Fibroblast of mammary gland (primary cell): ENCODE measurements around the gene GALNT3.

ENCODE experiments used
- DNase-seq: peaks from one replicate; pipeline ENCODE4 v3.0.0-alpha.2; 2010; ENCODE audit warnings: low read depth
- H3K4me3 ChIP-seq: 2 replicates; pipeline ENCODE4 v1.5.1; 2011; ENCODE audit warnings: low read depth, mild to moderate bottlenecking, low read length, moderate library complexity; ENCODE audit not compliant: control insufficient read depth
- TF ChIP-seq, protein P1 (sequence below): conservative IDR thresholded peaks from 2 replicates; pipeline ENCODE4 v1.5.1; 2011; ENCODE audit warnings: low read depth, low read length, inconsistent platforms; ENCODE audit not compliant: control insufficient read depth, insufficient read depth

Gene GALNT3

GRCh38 chr2:165792104-165792454 lies 2.0 kb downstream of the GALNT3 start:
- no peak for DNase-seq
- TF ChIP-seq, protein P1, sequence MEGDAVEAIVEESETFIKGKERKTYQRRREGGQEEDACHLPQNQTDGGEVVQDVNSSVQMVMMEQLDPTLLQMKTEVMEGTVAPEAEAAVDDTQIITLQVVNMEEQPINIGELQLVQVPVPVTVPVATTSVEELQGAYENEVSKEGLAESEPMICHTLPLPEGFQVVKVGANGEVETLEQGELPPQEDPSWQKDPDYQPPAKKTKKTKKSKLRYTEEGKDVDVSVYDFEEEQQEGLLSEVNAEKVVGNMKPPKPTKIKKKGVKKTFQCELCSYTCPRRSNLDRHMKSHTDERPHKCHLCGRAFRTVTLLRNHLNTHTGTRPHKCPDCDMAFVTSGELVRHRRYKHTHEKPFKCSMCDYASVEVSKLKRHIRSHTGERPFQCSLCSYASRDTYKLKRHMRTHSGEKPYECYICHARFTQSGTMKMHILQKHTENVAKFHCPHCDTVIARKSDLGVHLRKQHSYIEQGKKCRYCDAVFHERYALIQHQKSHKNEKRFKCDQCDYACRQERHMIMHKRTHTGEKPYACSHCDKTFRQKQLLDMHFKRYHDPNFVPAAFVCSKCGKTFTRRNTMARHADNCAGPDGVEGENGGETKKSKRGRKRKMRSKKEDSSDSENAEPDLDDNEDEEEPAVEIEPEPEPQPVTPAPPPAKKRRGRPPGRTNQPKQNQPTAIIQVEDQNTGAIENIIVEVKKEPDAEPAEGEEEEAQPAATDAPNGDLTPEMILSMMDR, result no peak
- H3K4me3 ChIP-seq, result no peak overlapping the region

DNA sequence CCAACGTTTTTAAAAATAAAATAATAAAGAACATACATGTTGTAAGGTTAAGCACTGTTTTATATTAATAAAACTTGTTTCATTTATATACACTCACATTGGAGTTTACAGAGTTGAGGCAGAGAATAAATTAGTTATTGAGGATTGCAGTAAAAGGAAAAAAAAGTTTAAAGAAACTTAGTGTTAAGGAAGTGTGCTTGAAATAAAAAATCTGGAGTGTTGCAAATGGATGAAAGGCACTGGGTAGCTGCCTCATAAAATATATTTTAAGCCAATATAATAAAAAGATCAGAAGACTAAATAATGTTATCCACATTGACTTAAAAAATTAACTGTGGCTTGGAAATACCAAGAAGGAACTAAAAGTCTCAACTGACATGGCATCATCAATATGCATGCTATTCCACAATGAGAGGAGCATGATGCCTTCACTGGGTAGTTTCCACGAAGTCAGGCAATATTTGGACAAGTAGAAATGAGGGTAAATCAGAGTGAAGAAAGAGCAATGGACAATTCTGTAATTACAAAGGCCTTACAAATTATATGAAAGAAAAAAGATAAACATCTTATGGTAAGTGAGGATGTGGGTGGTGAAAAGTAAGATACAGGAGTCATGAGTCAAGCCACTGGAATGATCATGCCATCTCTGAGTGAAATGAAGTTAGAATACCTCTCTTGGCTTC lies 2.5 kb downstream of the GALNT3 start:
- TF ChIP-seq, protein P1, result no peak
- H3K4me3 ChIP-seq, result no peak overlapping the region
- DNase-seq, result no peak

- DNase-seq, result no peak
These were observed 3.6 kb downstream of the GALNT3 start for GRCh38 chr2:165790466-165790865.

GRCh38 chr2:165787334-165787733 lies 6.7 kb downstream of the GALNT3 start:
- no peak overlapping the region for H3K4me3 ChIP-seq
- no peak for DNase-seq
- TF ChIP-seq, protein P1, result no peak

More at GRCh38 chr2:165790466-165790865, 3.6 kb downstream of the GALNT3 start:
- TF ChIP-seq, protein P1, result no peak
- H3K4me3 ChIP-seq, result no peak overlapping the region

GRCh38 chr2:165779706-165780105 lies 14.3 kb downstream of the GALNT3 start:
- no peak overlapping the region for H3K4me3 ChIP-seq
- DNase-seq, result no peak
- TF ChIP-seq, protein P1, result no peak

DNA sequence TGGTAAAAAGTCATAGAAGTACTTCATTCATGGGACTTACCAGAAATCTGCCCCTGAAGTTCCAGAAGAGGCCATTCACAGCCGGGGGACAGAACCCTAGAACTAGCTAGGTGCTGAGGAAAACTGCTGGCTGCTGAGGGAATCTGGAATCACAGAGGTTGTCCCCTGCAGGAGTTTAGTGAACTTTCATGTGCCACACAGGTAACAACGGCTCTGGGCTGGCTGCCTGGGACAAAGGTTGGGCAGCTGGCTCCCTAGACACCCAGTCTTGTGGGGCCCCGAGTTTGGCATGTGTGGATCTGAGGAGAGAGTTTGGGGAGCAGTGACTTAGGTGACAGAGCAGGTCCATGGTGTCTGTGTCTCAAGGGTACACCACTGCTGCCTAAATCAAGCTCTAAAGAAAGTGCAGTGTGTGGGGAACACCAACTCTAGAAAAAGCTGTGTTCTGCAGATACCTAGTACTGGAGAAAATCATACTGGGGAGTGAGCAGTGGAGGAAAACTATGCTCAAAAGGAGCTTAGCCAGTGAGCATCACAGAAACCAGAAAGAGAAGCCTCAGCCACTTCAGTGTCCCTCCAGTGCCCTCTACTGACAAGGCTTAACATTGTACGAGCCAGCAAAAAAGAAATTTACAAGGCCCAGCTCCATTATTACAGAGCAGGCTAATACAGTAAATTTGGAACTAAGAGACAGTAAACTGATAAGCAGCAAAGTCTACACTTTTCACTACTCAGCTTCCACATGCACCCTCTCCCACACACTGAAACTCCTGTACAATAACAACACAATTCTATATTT lies 15.2 kb downstream of the GALNT3 start:
- peak; percentile 21 for DNase-seq
- TF ChIP-seq, protein P1, result peak; percentile 51
- no peak overlapping the region for H3K4me3 ChIP-seq
